ENCODE results near the gene GRK5.

Gene GRK5

GRCh38 chr10:119409906-119410305, 202.5 kb downstream of the GRK5 start:
- no peak for DNase-seq

- DNase-seq, result no peak
These were observed 203.2 kb downstream of the GRK5 start for GRCh38 chr10:119410361-119411116.

- no peak for DNase-seq
These were observed 205.1 kb downstream of the GRK5 start for GRCh38 chr10:119412244-119413092.

- DNase-seq, result no peak
These were observed 205.7 kb downstream of the GRK5 start for GRCh38 chr10:119413093-119413453.

- DNase-seq, result no peak
These were observed 206.2 kb downstream of the GRK5 start for GRCh38 chr10:119413471-119414080.

- DNase-seq, result no peak
These were observed 206.8 kb downstream of the GRK5 start for GRCh38 chr10:119414081-119414611.

- DNase-seq, result no peak
These were observed 207.8 kb downstream of the GRK5 start for GRCh38 chr10:119415121-119415520.

- DNase-seq, result no peak
These were observed 208.4 kb downstream of the GRK5 start for GRCh38 chr10:119415536-119416503.

GRCh38 chr10:119416855-119417254, 209.5 kb downstream of the GRK5 start:
- DNase-seq, result peak; percentile 60

GRCh38 chr10:119417852-119418251, 210.5 kb downstream of the GRK5 start:
- no peak for DNase-seq

GRCh38 chr10:119418362-119418761, 211.0 kb downstream of the GRK5 start:
- no peak for DNase-seq

- no peak for DNase-seq
These were observed 212.6 kb downstream of the GRK5 start for GRCh38 chr10:119419931-119420330.

GRCh38 chr10:119420950-119421875, 213.8 kb downstream of the GRK5 start:
- no peak for DNase-seq

GRCh38 chr10:119421891-119422681, 214.7 kb downstream of the GRK5 start:
- DNase-seq, result no peak

- no peak for DNase-seq
These were observed 215.5 kb downstream of the GRK5 start for GRCh38 chr10:119422682-119423509.

- no peak for DNase-seq
These were observed 216.3 kb downstream of the GRK5 start for GRCh38 chr10:119423510-119424257.

GRCh38 chr10:119424258-119424975, 217.0 kb downstream of the GRK5 start:
- DNase-seq, result no peak
